Measurements from ENCODE around the gene PARD6B.

PARD6B gene

GRCh38 chr20:50792708-50793574 lies 61.6 kb downstream of the PARD6B start:
- TF ChIP-seq GATA2 (IDR thresholded peaks at IDR 0.05; ENCODE audit: low read depth, low read length): no peak
- TF ChIP-seq GATA3 (IDR thresholded peaks at IDR 0.05; ENCODE audit: low read depth, low read length): no peak

- TF ChIP-seq GATA3 (IDR thresholded peaks at IDR 0.05; ENCODE audit: low read depth, low read length) (no peak), GATA2 (IDR thresholded peaks at IDR 0.05; ENCODE audit: low read depth, low read length) (no peak)
These were observed 62.9 kb downstream of the PARD6B start for GRCh38 chr20:50794181-50794845.

- TF ChIP-seq GATA2 (IDR thresholded peaks at IDR 0.05; ENCODE audit: low read depth, low read length) (no peak), GATA3 (IDR thresholded peaks at IDR 0.05; ENCODE audit: low read depth, low read length) (no peak)
These were observed 63.7 kb downstream of the PARD6B start, which contains the start of gene BCAS4 for GRCh38 chr20:50794846-50795634. TSS of gene BCAS4 (plus strand) at chr20:50795061. CDS start at chr20:50795084, 23 bp downstream.

- TF ChIP-seq GATA2 (IDR thresholded peaks at IDR 0.05; ENCODE audit: low read depth, low read length) (no peak), GATA3 (IDR thresholded peaks at IDR 0.05; ENCODE audit: low read depth, low read length) (no peak)
These were observed 65.8 kb downstream of the PARD6B start for GRCh38 chr20:50797142-50797541.

- no peak for TF ChIP-seq GATA3 (IDR thresholded peaks at IDR 0.05; ENCODE audit: low read depth, low read length)
- no peak for TF ChIP-seq GATA2 (IDR thresholded peaks at IDR 0.05; ENCODE audit: low read depth, low read length)
These were observed 67.3 kb downstream of the PARD6B start for GRCh38 chr20:50798650-50799049.

- TF ChIP-seq GATA2 (IDR thresholded peaks at IDR 0.05; ENCODE audit: low read depth, low read length): no peak
- TF ChIP-seq GATA3 (IDR thresholded peaks at IDR 0.05; ENCODE audit: low read depth, low read length): no peak
These were observed 68.0 kb downstream of the PARD6B start for GRCh38 chr20:50799176-50799889.

- TF ChIP-seq GATA2 (IDR thresholded peaks at IDR 0.05; ENCODE audit: low read depth, low read length) (no peak), GATA3 (IDR thresholded peaks at IDR 0.05; ENCODE audit: low read depth, low read length) (no peak)
These were observed 68.6 kb downstream of the PARD6B start for GRCh38 chr20:50799890-50800550.

- TF ChIP-seq GATA3 (IDR thresholded peaks at IDR 0.05; ENCODE audit: low read depth, low read length) (no peak), GATA2 (IDR thresholded peaks at IDR 0.05; ENCODE audit: low read depth, low read length) (no peak)
These were observed 70.4 kb downstream of the PARD6B start for GRCh38 chr20:50801747-50802125.

GRCh38 chr20:50802289-50802688 lies 70.9 kb downstream of the PARD6B start:
- TF ChIP-seq GATA3 (IDR thresholded peaks at IDR 0.05; ENCODE audit: low read depth, low read length) (no peak), GATA2 (IDR thresholded peaks at IDR 0.05; ENCODE audit: low read depth, low read length) (no peak)

- TF ChIP-seq GATA3 (IDR thresholded peaks at IDR 0.05; ENCODE audit: low read depth, low read length) (no peak), GATA2 (IDR thresholded peaks at IDR 0.05; ENCODE audit: low read depth, low read length) (no peak)
These were observed 73.3 kb downstream of the PARD6B start for GRCh38 chr20:50804437-50805348.

- TF ChIP-seq GATA2 (IDR thresholded peaks at IDR 0.05; ENCODE audit: low read depth, low read length) (no peak), GATA3 (IDR thresholded peaks at IDR 0.05; ENCODE audit: low read depth, low read length) (no peak)
These were observed 73.9 kb downstream of the PARD6B start for GRCh38 chr20:50805349-50805684.

GRCh38 chr20:50806126-50806768 lies 74.9 kb downstream of the PARD6B start:
- no peak for TF ChIP-seq GATA3 (IDR thresholded peaks at IDR 0.05; ENCODE audit: low read depth, low read length)
- no peak for TF ChIP-seq GATA2 (IDR thresholded peaks at IDR 0.05; ENCODE audit: low read depth, low read length)
